GM23338 (cell line): ENCODE measurements around the gene HSPH1. TPM values are rescaled to one million over a fixed set of nuclear protein-coding genes. Genes with fewer than 3 reads are reported as not detected.

Source experiments
- ATAC-seq: fragments of 200-7000 bp; cut with Tn5 transposase; 3 replicates; pipeline ENCODE4 v1.9.1; 2020
- DNase-seq: peaks from one replicate; pipeline ENCODE4 v3.0.0-alpha.2; 2015; ENCODE audit warnings: low spot score
- H2AFZ ChIP-seq: fragments of 200-600 bp; sonication (generic); 2 replicates; pipeline ENCODE4 v1.8.0; 2016; ENCODE audit warnings: antibody characterized with exemption, mild to moderate bottlenecking, moderate library complexity
- H3F3A ChIP-seq: fragments of 200-600 bp; sonication (generic); replicated peaks from 2 replicates; pipeline ENCODE4 v1.8.0; 2017; ENCODE audit warnings: antibody characterized with exemption, mixed run types, low read depth
- H3K27ac ChIP-seq: fragments of 200-600 bp; sonication (generic); 2 replicates; pipeline ENCODE4 v1.6.1; 2016; ENCODE audit warnings: low read depth
- H3K27me3 ChIP-seq: fragments of 200-600 bp; sonication (generic); 2 replicates; pipeline ENCODE4 v1.8.0; 2016; ENCODE audit warnings: mild to moderate bottlenecking, mixed run types, moderate library complexity; ENCODE audit not compliant: insufficient read depth
- H3K36me3 ChIP-seq: fragments of 200-600 bp; sonication (generic); 2 replicates; pipeline ENCODE4 v1.8.0; 2016; ENCODE audit warnings: mild to moderate bottlenecking; ENCODE audit not compliant: insufficient read depth
- H3K4me1 ChIP-seq: fragments of 200-600 bp; sonication (generic); 2 replicates; pipeline ENCODE4 v1.8.0; 2016; ENCODE audit warnings: mild to moderate bottlenecking, moderate library complexity; ENCODE audit not compliant: insufficient read depth
- H3K4me2 ChIP-seq: fragments of 200-600 bp; sonication (generic); 2 replicates; pipeline ENCODE4 v1.7.1; 2017; ENCODE audit warnings: mixed run types
- H3K4me3 ChIP-seq: fragments of 200-600 bp; sonication (generic); 2 replicates; pipeline ENCODE4 v1.6.1; 2016; ENCODE audit warnings: mixed run types
- H3K79me2 ChIP-seq: fragments of 200-600 bp; sonication (generic); replicated peaks from 2 replicates; pipeline ENCODE4 v1.8.0; 2017; ENCODE audit warnings: mild to moderate bottlenecking; ENCODE audit not compliant: insufficient read depth
- H3K9me2 ChIP-seq: fragments of 200-600 bp; sonication (generic); 2 replicates; pipeline ENCODE4 v1.8.0; 2017; ENCODE audit not compliant: insufficient read depth
- H4K20me1 ChIP-seq: fragments of 200-600 bp; sonication (generic); replicated peaks from 2 replicates; pipeline ENCODE4 v1.8.0; 2017; ENCODE audit warnings: mild to moderate bottlenecking; ENCODE audit not compliant: insufficient read depth
- H3K27ac Mint-ChIP-seq: 2 replicates; pipeline ENCODE4 v1.8.0; 2020; ENCODE audit warnings: inconsistent platforms, mild to moderate bottlenecking, moderate library complexity, mixed read lengths
- H3K27me3 Mint-ChIP-seq: 3 replicates; pipeline ENCODE4 v1.8.0; 2022; ENCODE audit warnings: low read depth, mild to moderate bottlenecking, moderate library complexity, mixed read lengths, inconsistent platforms; ENCODE audit not compliant: insufficient read depth, poor library complexity
- H3K36me3 Mint-ChIP-seq: 3 replicates; pipeline ENCODE4 v1.8.0; 2021; ENCODE audit warnings: low read depth, mild to moderate bottlenecking, inconsistent platforms, moderate library complexity, mixed read lengths
- H3K4me1 Mint-ChIP-seq: 3 replicates; pipeline ENCODE4 v1.8.0; 2020; ENCODE audit warnings: mild to moderate bottlenecking, inconsistent platforms, mixed read lengths
- H3K4me3 Mint-ChIP-seq: 3 replicates; pipeline ENCODE4 v1.8.0; 2021; ENCODE audit warnings: moderate library complexity, mild to moderate bottlenecking, inconsistent platforms, mixed read lengths
- H3K9me3 Mint-ChIP-seq: 3 replicates; pipeline ENCODE4 v1.8.0; 2020; ENCODE audit warnings: moderate library complexity, mild to moderate bottlenecking, inconsistent platforms, mixed read lengths
- CREB1 ChIP-seq: fragments of 250-450 bp; sonication (Bioruptor Pico); IDR thresholded peaks from 2 replicates; pipeline ENCODE4 v1.5.0; 2020; ENCODE audit warnings: low read depth, mild to moderate bottlenecking, moderate library complexity
- CTCF ChIP-seq, 2 experiments: fragments of 200-600 bp in 1 of 2; sonication (generic) in 1 of 2; conservative IDR thresholded peaks; 2 replicates each; pipeline versions ENCODE4 v1.5.1 to v1.6.1; 2016 to 2017; ENCODE audit warnings: antibody characterized with exemption in 2 of 2, low read depth in 2 of 2, mild to moderate bottlenecking in 2 of 2, moderate library complexity in 1 of 2
- EZH2 ChIP-seq: fragments of 200-600 bp; sonication (generic); IDR thresholded peaks from one replicate; pipeline ENCODE4 v1.8.0; 2017; ENCODE audit warnings: antibody characterized with exemption, mild to moderate bottlenecking, low read depth; ENCODE audit not compliant: unreplicated experiment
- EZH2phosphoT487 ChIP-seq: fragments of 200-600 bp; sonication (generic); IDR thresholded peaks from one replicate; pipeline ENCODE4 v1.8.1; 2018; ENCODE audit warnings: antibody characterized with exemption; ENCODE audit not compliant: unreplicated experiment
- JUNB ChIP-seq: IDR thresholded peaks from one replicate; pipeline ENCODE4 v1.6.1; 2016; ENCODE audit warnings: antibody characterized with exemption; ENCODE audit not compliant: unreplicated experiment
- NANOG ChIP-seq: IDR thresholded peaks from 2 replicates; pipeline ENCODE4 v1.6.1; 2016; ENCODE audit warnings: antibody characterized with exemption, borderline replicate concordance
- REST ChIP-seq: IDR thresholded peaks from one replicate; pipeline ENCODE4 v1.6.1; 2018; ENCODE audit warnings: antibody characterized with exemption; ENCODE audit not compliant: unreplicated experiment
- STAT1 ChIP-seq: IDR thresholded peaks from one replicate; pipeline ENCODE4 v1.6.1; 2016; ENCODE audit warnings: antibody characterized with exemption; ENCODE audit not compliant: unreplicated experiment
- ZNF331 ChIP-seq: fragments of 250-450 bp; sonication (Bioruptor Pico); IDR thresholded peaks from 2 replicates; pipeline ENCODE4 v1.5.0; 2020; ENCODE audit warnings: low read depth, mild to moderate bottlenecking, moderate library complexity
- ZNF462 ChIP-seq: fragments of 250-450 bp; sonication (Bioruptor Pico); IDR thresholded peaks from 2 replicates; pipeline ENCODE4 v1.5.0; 2020; ENCODE audit warnings: mild to moderate bottlenecking, moderate library complexity
- polyA plus RNA-seq: library from polyadenylated mRNA; unstranded; fragments of >200 nt; fragmentation: Nextera tagmentation; extraction: Ambion mirVana; gene quantifications from 2 replicates; pipeline ENCODE4 v1.2.1, GENCODE V29; 2016
- total RNA-seq: library from RNA; depleted of rRNA; stranded (reverse); fragments of >200 nt; shearing (Covaris generic); gene quantifications from 2 replicates; pipeline ENCODE4 v1.2.3, GENCODE V29; 2014

Gene HSPH1
- total and polyA plus RNA-seq, 2 experiments from 2014 or later, result 112 to 147 TPM

- TF ChIP-seq ZNF462, result no peak
- TF ChIP-seq REST, result no peak
Measured at GRCh38 chr13:31172535-31172934, 10.8 kb upstream of the HSPH1 start (continued).

GRCh38 chr13:31172001-31172400 lies 10.3 kb upstream of the HSPH1 start:
- no peaks in the 10 kb centered on the region; the same call in 1 of the 2 replicates for H3K9me2 ChIP-seq
- no peak overlapping the region for H3K4me3 ChIP-seq
- no peaks in the 10 kb centered on the region for H4K20me1 ChIP-seq
- H3K36me3 ChIP-seq, result no peaks in the 10 kb centered on the region
- H3K79me2 ChIP-seq, result no peaks in the 10 kb centered on the region
- Mint-ChIP-seq H3K27ac (no peak overlapping the region), H3K4me3 (no peak overlapping the region), H3K27me3 (no peaks in the 10 kb centered on the region), H3K36me3 (no peaks in the 10 kb centered on the region; the same call in 2 of the 3 replicates), H3K9me3 (no peaks in the 10 kb centered on the region), H3K4me1 (peaks cover 17% of the 10 kb centered on the region)
- H3K27me3 ChIP-seq, result no peaks in the 10 kb centered on the region
- ATAC-seq, result no peak
- no peak for DNase-seq
- no peaks in the 10 kb centered on the region for H3F3A ChIP-seq
- no peak overlapping the region for H3K4me2 ChIP-seq
- no peak overlapping the region for H2AFZ ChIP-seq
- H3K27ac ChIP-seq, result no peak overlapping the region
- H3K4me1 ChIP-seq, result no peaks in the 10 kb centered on the region
- TF ChIP-seq EZH2 (no peak), JUNB (no peak), REST (no peak), STAT1 (no peak), CREB1 (CRISPR knock-in tag) (no peak), NANOG (no peak), ZNF331 (CRISPR knock-in tag) (no peak), CTCF (conservative IDR thresholded peaks at IDR 0.05; ENCODE audit: low read depth in 2 of 2) (no peak), EZH2phosphoT487 (no peak)
